ENCODE results near the gene TEX13D.

Gene TEX13D

GRCh38 chrX:124348885-124349453 lies 16.5 kb downstream of the TEX13D start:
- DNase-seq: no peak

GRCh38 chrX:124354648-124355047 lies 22.2 kb downstream of the TEX13D start:
- no peak for DNase-seq

- DNase-seq: no peak
Measured at GRCh38 chrX:124358800-124359383, 26.4 kb downstream of the TEX13D start.

- DNase-seq: no peak
Measured at GRCh38 chrX:124362072-124362471, 29.6 kb downstream of the TEX13D start.

DNA sequence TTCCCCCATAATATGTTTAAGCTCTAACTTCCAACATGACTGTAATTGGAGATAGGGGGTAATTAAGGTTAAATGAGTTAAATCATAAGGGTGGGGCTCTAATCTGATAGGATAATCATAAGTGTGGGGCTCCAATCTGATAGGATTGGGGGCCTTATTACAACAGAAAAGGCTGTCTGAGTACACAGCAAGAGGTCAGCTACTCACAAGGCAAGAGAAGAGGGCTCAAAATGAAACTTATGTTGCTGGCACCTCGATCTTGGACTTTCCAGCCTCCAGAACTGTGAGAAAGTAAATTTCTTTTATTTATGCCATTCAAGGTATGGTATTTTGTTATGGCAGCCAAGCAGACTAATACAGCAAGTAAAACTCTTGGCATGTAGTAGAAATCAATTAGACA lies 30.3 kb downstream of the TEX13D start:
- no peak for DNase-seq

- no peak for DNase-seq
Measured at GRCh38 chrX:124369722-124370121, 37.3 kb downstream of the TEX13D start.

DNA sequence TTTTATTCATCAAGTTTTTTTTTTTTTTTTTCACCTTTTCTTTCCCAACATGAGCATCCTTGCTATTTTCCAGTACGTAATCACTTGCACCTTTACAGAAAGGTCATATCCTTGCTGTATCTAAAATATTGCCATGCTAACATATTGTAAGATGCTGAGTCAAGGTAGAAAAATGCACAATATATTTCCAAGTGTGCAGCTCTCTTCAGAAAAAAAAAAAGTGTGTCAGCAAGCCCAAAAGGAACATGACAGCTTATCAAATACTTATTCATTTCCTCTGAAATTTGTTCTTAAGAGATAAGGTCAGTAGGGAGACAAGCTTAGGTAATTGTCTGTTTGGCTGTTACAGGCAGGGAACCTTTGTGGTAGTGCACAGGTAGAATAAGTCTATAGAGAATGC lies 40.9 kb downstream of the TEX13D start:
- DNase-seq: no peak

GRCh38 chrX:124378643-124379042 lies 46.2 kb downstream of the TEX13D start:
- DNase-seq: no peak

GRCh38 chrX:124383354-124383753 lies 50.9 kb downstream of the TEX13D start:
- no peak for DNase-seq

DNA sequence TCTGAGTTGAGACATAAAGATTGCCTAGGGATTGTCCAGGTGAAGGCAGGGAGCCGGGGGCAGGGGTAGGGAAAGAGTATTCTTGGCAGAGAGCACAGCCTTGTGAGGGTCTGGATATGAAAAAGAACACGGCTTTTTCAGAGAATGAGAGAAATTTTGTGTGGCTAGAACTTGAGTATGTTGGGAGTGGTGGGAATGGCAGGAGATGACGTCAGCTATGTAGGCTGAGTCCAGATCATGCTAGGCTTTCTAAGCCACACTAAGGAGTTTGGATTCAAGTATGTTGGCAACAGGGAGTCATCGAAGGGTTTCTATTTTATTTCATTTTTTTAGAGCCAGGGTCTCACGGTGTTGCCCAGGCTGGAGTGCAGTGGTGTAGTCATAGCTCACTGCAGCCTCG lies 53.9 kb downstream of the TEX13D start:
- DNase-seq: no peak
